GM23338 (cell line): ENCODE results near the gene POMT2. TPM values are rescaled to one million over a fixed set of nuclear protein-coding genes. Genes with fewer than 3 reads are reported as not detected.

Experiments used
- ATAC-seq: fragments of 200-7000 bp; cut with Tn5 transposase; 3 replicates; pipeline ENCODE4 v1.9.1; 2020
- DNase-seq: peaks from one replicate; pipeline ENCODE4 v3.0.0-alpha.2; 2015; ENCODE audit warnings: low spot score
- H2AFZ ChIP-seq: fragments of 200-600 bp; sonication (generic); 2 replicates; pipeline ENCODE4 v1.8.0; 2016; ENCODE audit warnings: antibody characterized with exemption, mild to moderate bottlenecking, moderate library complexity
- H3F3A ChIP-seq: fragments of 200-600 bp; sonication (generic); replicated peaks from 2 replicates; pipeline ENCODE4 v1.8.0; 2017; ENCODE audit warnings: antibody characterized with exemption, mixed run types, low read depth
- H3K27ac ChIP-seq: fragments of 200-600 bp; sonication (generic); 2 replicates; pipeline ENCODE4 v1.6.1; 2016; ENCODE audit warnings: low read depth
- H3K27me3 ChIP-seq: fragments of 200-600 bp; sonication (generic); 2 replicates; pipeline ENCODE4 v1.8.0; 2016; ENCODE audit warnings: mild to moderate bottlenecking, mixed run types, moderate library complexity; ENCODE audit not compliant: insufficient read depth
- H3K36me3 ChIP-seq: fragments of 200-600 bp; sonication (generic); 2 replicates; pipeline ENCODE4 v1.8.0; 2016; ENCODE audit warnings: mild to moderate bottlenecking; ENCODE audit not compliant: insufficient read depth
- H3K4me1 ChIP-seq: fragments of 200-600 bp; sonication (generic); 2 replicates; pipeline ENCODE4 v1.8.0; 2016; ENCODE audit warnings: mild to moderate bottlenecking, moderate library complexity; ENCODE audit not compliant: insufficient read depth
- H3K4me2 ChIP-seq: fragments of 200-600 bp; sonication (generic); 2 replicates; pipeline ENCODE4 v1.7.1; 2017; ENCODE audit warnings: mixed run types
- H3K4me3 ChIP-seq: fragments of 200-600 bp; sonication (generic); 2 replicates; pipeline ENCODE4 v1.6.1; 2016; ENCODE audit warnings: mixed run types
- H3K79me2 ChIP-seq: fragments of 200-600 bp; sonication (generic); replicated peaks from 2 replicates; pipeline ENCODE4 v1.8.0; 2017; ENCODE audit warnings: mild to moderate bottlenecking; ENCODE audit not compliant: insufficient read depth
- H3K9me2 ChIP-seq: fragments of 200-600 bp; sonication (generic); 2 replicates; pipeline ENCODE4 v1.8.0; 2017; ENCODE audit not compliant: insufficient read depth
- H4K20me1 ChIP-seq: fragments of 200-600 bp; sonication (generic); replicated peaks from 2 replicates; pipeline ENCODE4 v1.8.0; 2017; ENCODE audit warnings: mild to moderate bottlenecking; ENCODE audit not compliant: insufficient read depth
- H3K27ac Mint-ChIP-seq: 2 replicates; pipeline ENCODE4 v1.8.0; 2020; ENCODE audit warnings: inconsistent platforms, mild to moderate bottlenecking, moderate library complexity, mixed read lengths
- H3K27me3 Mint-ChIP-seq: 3 replicates; pipeline ENCODE4 v1.8.0; 2022; ENCODE audit warnings: low read depth, mild to moderate bottlenecking, moderate library complexity, mixed read lengths, inconsistent platforms; ENCODE audit not compliant: insufficient read depth, poor library complexity
- H3K36me3 Mint-ChIP-seq: 3 replicates; pipeline ENCODE4 v1.8.0; 2021; ENCODE audit warnings: low read depth, mild to moderate bottlenecking, inconsistent platforms, moderate library complexity, mixed read lengths
- H3K4me1 Mint-ChIP-seq: 3 replicates; pipeline ENCODE4 v1.8.0; 2020; ENCODE audit warnings: mild to moderate bottlenecking, inconsistent platforms, mixed read lengths
- H3K4me3 Mint-ChIP-seq: 3 replicates; pipeline ENCODE4 v1.8.0; 2021; ENCODE audit warnings: moderate library complexity, mild to moderate bottlenecking, inconsistent platforms, mixed read lengths
- H3K9me3 Mint-ChIP-seq: 3 replicates; pipeline ENCODE4 v1.8.0; 2020; ENCODE audit warnings: moderate library complexity, mild to moderate bottlenecking, inconsistent platforms, mixed read lengths
- EZH2 ChIP-seq: fragments of 200-600 bp; sonication (generic); IDR thresholded peaks from one replicate; pipeline ENCODE4 v1.8.0; 2017; ENCODE audit warnings: antibody characterized with exemption, mild to moderate bottlenecking, low read depth; ENCODE audit not compliant: unreplicated experiment
- NANOG ChIP-seq: IDR thresholded peaks from 2 replicates; pipeline ENCODE4 v1.6.1; 2016; ENCODE audit warnings: antibody characterized with exemption, borderline replicate concordance
- POLR2AphosphoS5 ChIP-seq: IDR thresholded peaks from 2 replicates; pipeline ENCODE4 v1.6.1; 2016; ENCODE audit warnings: antibody characterized with exemption, low read depth
- STAT1 ChIP-seq: IDR thresholded peaks from one replicate; pipeline ENCODE4 v1.6.1; 2016; ENCODE audit warnings: antibody characterized with exemption; ENCODE audit not compliant: unreplicated experiment
- ZNF114 ChIP-seq: fragments of 250-450 bp; sonication (Bioruptor Pico); IDR thresholded peaks from 2 replicates; pipeline ENCODE4 v1.5.0; 2020; ENCODE audit warnings: mild to moderate bottlenecking, moderate library complexity
- ZNF331 ChIP-seq: fragments of 250-450 bp; sonication (Bioruptor Pico); IDR thresholded peaks from 2 replicates; pipeline ENCODE4 v1.5.0; 2020; ENCODE audit warnings: low read depth, mild to moderate bottlenecking, moderate library complexity
- polyA plus RNA-seq: library from polyadenylated mRNA; unstranded; fragments of >200 nt; fragmentation: Nextera tagmentation; extraction: Ambion mirVana; gene quantifications from 2 replicates; pipeline ENCODE4 v1.2.1, GENCODE V29; 2016
- total RNA-seq: library from RNA; depleted of rRNA; stranded (reverse); fragments of >200 nt; shearing (Covaris generic); gene quantifications from 2 replicates; pipeline ENCODE4 v1.2.3, GENCODE V29; 2014
- TF ChIP-seq, protein P1 (sequence below): IDR thresholded peaks from one replicate; pipeline ENCODE4 v1.6.1; 2018; ENCODE audit warnings: antibody characterized with exemption; ENCODE audit not compliant: unreplicated experiment
- TF ChIP-seq, protein P2 (sequence below), 2 experiments: fragments of 200-600 bp in 1 of 2; sonication (generic) in 1 of 2; conservative IDR thresholded peaks; 2 replicates each; pipeline versions ENCODE4 v1.5.1 to v1.6.1; 2016 to 2017; ENCODE audit warnings: antibody characterized with exemption in 2 of 2, low read depth in 2 of 2, mild to moderate bottlenecking in 2 of 2, moderate library complexity in 1 of 2
- TF ChIP-seq, protein P3 (sequence below): IDR thresholded peaks from 2 replicates; pipeline ENCODE4 v1.6.1; 2016; ENCODE audit warnings: antibody characterized with exemption
- TF ChIP-seq, protein P4 (sequence below): fragments of 250-450 bp; sonication (Bioruptor Pico); IDR thresholded peaks from 2 replicates; pipeline ENCODE4 v1.5.0; 2020; ENCODE audit warnings: mild to moderate bottlenecking, moderate library complexity

POMT2 gene
- total and polyA plus RNA-seq, 2 experiments from 2014 or later = 24.3 to 29.9 TPM

DNA sequence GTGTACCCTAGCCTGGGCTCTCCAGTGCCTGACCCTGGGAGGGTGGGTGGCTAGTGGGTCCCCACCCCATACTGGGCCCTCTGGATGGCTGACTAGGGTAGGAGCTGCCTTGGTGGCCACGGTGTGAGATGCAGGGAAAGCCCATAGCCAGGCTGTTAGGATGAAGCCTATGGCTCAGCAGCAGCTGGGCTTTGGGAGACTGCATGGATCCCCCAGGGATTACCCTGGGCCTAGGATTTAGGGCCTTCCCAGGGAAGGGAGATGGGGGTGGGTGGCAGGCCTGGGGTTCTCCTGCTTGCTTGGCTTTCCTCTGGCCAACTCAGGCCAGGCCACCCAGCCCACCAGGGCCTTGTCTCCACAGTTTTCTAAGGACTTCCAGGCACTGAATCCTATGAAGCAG lies 6.4 kb upstream of the POMT2 start (continued):
- TF ChIP-seq, protein P1, sequence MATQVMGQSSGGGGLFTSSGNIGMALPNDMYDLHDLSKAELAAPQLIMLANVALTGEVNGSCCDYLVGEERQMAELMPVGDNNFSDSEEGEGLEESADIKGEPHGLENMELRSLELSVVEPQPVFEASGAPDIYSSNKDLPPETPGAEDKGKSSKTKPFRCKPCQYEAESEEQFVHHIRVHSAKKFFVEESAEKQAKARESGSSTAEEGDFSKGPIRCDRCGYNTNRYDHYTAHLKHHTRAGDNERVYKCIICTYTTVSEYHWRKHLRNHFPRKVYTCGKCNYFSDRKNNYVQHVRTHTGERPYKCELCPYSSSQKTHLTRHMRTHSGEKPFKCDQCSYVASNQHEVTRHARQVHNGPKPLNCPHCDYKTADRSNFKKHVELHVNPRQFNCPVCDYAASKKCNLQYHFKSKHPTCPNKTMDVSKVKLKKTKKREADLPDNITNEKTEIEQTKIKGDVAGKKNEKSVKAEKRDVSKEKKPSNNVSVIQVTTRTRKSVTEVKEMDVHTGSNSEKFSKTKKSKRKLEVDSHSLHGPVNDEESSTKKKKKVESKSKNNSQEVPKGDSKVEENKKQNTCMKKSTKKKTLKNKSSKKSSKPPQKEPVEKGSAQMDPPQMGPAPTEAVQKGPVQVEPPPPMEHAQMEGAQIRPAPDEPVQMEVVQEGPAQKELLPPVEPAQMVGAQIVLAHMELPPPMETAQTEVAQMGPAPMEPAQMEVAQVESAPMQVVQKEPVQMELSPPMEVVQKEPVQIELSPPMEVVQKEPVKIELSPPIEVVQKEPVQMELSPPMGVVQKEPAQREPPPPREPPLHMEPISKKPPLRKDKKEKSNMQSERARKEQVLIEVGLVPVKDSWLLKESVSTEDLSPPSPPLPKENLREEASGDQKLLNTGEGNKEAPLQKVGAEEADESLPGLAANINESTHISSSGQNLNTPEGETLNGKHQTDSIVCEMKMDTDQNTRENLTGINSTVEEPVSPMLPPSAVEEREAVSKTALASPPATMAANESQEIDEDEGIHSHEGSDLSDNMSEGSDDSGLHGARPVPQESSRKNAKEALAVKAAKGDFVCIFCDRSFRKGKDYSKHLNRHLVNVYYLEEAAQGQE = no peak
- no peak for TF ChIP-seq ZNF114 (CRISPR knock-in tag)
- no peak for TF ChIP-seq ZNF331 (CRISPR knock-in tag)
- TF ChIP-seq STAT1 = no peak
- TF ChIP-seq, protein P2, sequence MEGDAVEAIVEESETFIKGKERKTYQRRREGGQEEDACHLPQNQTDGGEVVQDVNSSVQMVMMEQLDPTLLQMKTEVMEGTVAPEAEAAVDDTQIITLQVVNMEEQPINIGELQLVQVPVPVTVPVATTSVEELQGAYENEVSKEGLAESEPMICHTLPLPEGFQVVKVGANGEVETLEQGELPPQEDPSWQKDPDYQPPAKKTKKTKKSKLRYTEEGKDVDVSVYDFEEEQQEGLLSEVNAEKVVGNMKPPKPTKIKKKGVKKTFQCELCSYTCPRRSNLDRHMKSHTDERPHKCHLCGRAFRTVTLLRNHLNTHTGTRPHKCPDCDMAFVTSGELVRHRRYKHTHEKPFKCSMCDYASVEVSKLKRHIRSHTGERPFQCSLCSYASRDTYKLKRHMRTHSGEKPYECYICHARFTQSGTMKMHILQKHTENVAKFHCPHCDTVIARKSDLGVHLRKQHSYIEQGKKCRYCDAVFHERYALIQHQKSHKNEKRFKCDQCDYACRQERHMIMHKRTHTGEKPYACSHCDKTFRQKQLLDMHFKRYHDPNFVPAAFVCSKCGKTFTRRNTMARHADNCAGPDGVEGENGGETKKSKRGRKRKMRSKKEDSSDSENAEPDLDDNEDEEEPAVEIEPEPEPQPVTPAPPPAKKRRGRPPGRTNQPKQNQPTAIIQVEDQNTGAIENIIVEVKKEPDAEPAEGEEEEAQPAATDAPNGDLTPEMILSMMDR (conservative IDR thresholded peaks at IDR 0.05; ENCODE audit: low read depth in 2 of 2) = no peak
- TF ChIP-seq NANOG = no peak
- TF ChIP-seq EZH2 = no peak
- TF ChIP-seq, protein P3, sequence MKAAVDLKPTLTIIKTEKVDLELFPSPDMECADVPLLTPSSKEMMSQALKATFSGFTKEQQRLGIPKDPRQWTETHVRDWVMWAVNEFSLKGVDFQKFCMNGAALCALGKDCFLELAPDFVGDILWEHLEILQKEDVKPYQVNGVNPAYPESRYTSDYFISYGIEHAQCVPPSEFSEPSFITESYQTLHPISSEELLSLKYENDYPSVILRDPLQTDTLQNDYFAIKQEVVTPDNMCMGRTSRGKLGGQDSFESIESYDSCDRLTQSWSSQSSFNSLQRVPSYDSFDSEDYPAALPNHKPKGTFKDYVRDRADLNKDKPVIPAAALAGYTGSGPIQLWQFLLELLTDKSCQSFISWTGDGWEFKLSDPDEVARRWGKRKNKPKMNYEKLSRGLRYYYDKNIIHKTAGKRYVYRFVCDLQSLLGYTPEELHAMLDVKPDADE = no peak
- no peak for TF ChIP-seq POLR2AphosphoS5

DNA sequence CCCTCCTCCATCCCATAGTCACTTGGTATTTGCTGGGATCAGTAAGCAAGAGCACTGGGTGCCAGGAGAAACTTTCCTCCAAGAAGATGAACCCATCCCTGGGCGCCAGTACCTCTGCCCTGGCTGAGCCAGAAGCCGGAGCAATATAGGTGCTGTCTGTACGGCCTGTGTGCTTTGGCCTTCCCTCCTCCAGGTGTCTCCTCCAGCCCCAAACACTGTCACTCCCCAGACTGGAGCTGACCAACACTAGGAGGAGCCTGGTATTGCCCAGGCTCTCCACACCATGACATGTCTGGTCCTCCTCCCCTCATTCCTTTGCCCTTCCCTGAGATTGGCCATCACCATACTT lies 5.0 kb upstream of the POMT2 start:
- H3F3A ChIP-seq = peaks cover 7% of the 10 kb centered on the region; the same call in 1 of the 2 replicates
- H4K20me1 ChIP-seq = no peaks in the 10 kb centered on the region
- peaks cover 17% of the 10 kb centered on the region for H3K4me1 ChIP-seq
- no peaks in the 10 kb centered on the region for H3K9me3 Mint-ChIP-seq
- no peak overlapping the region for H2AFZ ChIP-seq
- no peak overlapping the region for H3K4me3 ChIP-seq
- no peak overlapping the region for H3K27ac ChIP-seq
- ATAC-seq (peak; percentile 5; the same call in 2 of the 3 replicates), DNase-seq (no peak)
- TF ChIP-seq, protein P2 (conservative IDR thresholded peaks at IDR 0.05; ENCODE audit: low read depth in 2 of 2) = peak in 1 of 2 experiments; percentile 51; a peak in 2 of 4 replicates
- TF ChIP-seq, protein P4, sequence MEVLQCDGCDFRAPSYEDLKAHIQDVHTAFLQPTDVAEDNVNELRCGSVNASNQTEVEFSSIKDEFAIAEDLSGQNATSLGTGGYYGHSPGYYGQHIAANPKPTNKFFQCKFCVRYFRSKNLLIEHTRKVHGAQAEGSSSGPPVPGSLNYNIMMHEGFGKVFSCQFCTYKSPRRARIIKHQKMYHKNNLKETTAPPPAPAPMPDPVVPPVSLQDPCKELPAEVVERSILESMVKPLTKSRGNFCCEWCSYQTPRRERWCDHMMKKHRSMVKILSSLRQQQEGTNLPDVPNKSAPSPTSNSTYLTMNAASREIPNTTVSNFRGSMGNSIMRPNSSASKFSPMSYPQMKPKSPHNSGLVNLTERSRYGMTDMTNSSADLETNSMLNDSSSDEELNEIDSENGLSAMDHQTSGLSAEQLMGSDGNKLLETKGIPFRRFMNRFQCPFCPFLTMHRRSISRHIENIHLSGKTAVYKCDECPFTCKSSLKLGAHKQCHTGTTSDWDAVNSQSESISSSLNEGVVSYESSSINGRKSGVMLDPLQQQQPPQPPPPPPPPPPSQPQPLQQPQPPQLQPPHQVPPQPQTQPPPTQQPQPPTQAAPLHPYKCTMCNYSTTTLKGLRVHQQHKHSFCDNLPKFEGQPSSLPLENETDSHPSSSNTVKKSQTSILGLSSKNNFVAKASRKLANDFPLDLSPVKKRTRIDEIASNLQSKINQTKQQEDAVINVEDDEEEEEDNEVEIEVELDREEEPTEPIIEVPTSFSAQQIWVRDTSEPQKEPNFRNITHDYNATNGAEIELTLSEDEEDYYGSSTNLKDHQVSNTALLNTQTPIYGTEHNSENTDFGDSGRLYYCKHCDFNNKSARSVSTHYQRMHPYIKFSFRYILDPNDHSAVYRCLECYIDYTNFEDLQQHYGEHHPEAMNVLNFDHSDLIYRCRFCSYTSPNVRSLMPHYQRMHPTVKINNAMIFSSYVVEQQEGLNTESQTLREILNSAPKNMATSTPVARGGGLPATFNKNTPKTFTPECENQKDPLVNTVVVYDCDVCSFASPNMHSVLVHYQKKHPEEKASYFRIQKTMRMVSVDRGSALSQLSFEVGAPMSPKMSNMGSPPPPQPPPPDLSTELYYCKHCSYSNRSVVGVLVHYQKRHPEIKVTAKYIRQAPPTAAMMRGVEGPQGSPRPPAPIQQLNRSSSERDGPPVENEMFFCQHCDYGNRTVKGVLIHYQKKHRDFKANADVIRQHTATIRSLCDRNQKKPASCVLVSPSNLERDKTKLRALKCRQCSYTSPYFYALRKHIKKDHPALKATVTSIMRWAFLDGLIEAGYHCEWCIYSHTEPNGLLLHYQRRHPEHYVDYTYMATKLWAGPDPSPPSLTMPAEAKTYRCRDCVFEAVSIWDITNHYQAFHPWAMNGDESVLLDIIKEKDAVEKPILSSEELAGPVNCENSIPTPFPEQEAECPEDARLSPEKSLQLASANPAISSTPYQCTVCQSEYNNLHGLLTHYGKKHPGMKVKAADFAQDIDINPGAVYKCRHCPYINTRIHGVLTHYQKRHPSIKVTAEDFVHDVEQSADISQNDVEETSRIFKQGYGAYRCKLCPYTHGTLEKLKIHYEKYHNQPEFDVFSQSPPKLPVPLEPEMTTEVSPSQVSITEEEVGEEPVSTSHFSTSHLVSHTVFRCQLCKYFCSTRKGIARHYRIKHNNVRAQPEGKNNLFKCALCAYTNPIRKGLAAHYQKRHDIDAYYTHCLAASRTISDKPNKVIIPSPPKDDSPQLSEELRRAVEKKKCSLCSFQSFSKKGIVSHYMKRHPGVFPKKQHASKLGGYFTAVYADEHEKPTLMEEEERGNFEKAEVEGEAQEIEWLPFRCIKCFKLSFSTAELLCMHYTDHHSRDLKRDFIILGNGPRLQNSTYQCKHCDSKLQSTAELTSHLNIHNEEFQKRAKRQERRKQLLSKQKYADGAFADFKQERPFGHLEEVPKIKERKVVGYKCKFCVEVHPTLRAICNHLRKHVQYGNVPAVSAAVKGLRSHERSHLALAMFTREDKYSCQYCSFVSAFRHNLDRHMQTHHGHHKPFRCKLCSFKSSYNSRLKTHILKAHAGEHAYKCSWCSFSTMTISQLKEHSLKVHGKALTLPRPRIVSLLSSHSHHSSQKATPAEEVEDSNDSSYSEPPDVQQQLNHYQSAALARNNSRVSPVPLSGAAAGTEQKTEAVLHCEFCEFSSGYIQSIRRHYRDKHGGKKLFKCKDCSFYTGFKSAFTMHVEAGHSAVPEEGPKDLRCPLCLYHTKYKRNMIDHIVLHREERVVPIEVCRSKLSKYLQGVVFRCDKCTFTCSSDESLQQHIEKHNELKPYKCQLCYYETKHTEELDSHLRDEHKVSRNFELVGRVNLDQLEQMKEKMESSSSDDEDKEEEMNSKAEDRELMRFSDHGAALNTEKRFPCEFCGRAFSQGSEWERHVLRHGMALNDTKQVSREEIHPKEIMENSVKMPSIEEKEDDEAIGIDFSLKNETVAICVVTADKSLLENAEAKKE = no peak
- peaks cover 4% of the 10 kb centered on the region; the same call in 1 of the 2 replicates for H3K79me2 ChIP-seq
- no peaks in the 10 kb centered on the region for H3K27me3 ChIP-seq
- no peaks in the 10 kb centered on the region for H3K36me3 ChIP-seq
- peak overlapping the region; percentile 32; the same call in 1 of the 2 replicates for H3K27ac Mint-ChIP-seq
- H3K36me3 Mint-ChIP-seq = no peaks in the 10 kb centered on the region; the same call in 1 of the 3 replicates
- peaks cover 20% of the 10 kb centered on the region for H3K27me3 Mint-ChIP-seq
- no peaks in the 10 kb centered on the region for H3K9me2 ChIP-seq
- H3K4me2 ChIP-seq = no peak overlapping the region
- no peak overlapping the region for H3K4me3 Mint-ChIP-seq
- peaks cover 30% of the 10 kb centered on the region for H3K4me1 Mint-ChIP-seq
